Measurements from ENCODE around the gene NCOA6.
"Not testable (repeated sequence)": the region's sequence is repeated elsewhere in the genome, so short reads cannot be mapped to it uniquely, and the experiment has no call there.

The NCOA6 gene

GRCh38 chr20:34829191-34829590, 3.7 kb upstream of the NCOA6 start:
- DNase-seq (ENCODE audit: low read depth in 2 of 2) = no peak

- peak; percentile 43 to 51 for DNase-seq (ENCODE audit: low read depth in 2 of 2)
These were observed 483 bp downstream of the NCOA6 start for GRCh38 chr20:34824806-34825529.

- peak; percentile 53 to 71 for DNase-seq (ENCODE audit: low read depth in 2 of 2)
These were observed 1.0 kb downstream of the NCOA6 start for GRCh38 chr20:34824452-34824805.

GRCh38 chr20:34824026-34824425, 1.4 kb downstream of the NCOA6 start:
- DNase-seq (ENCODE audit: low read depth in 2 of 2) = no peak

- no peak for DNase-seq (ENCODE audit: low read depth in 2 of 2)
These were observed 4.5 kb downstream of the NCOA6 start for GRCh38 chr20:34820805-34821578.

- no peak for DNase-seq (ENCODE audit: low read depth in 2 of 2)
These were observed 7.7 kb downstream of the NCOA6 start for GRCh38 chr20:34817801-34818200.

- no peak for DNase-seq (ENCODE audit: low read depth in 2 of 2)
These were observed 8.4 kb downstream of the NCOA6 start for GRCh38 chr20:34817072-34817471.

GRCh38 chr20:34815636-34816035, 9.8 kb downstream of the NCOA6 start:
- DNase-seq (ENCODE audit: low read depth in 2 of 2) = no peak

GRCh38 chr20:34808583-34808982, 16.9 kb downstream of the NCOA6 start:
- DNase-seq (ENCODE audit: low read depth in 2 of 2) = no peak

GRCh38 chr20:34807944-34808465, 17.4 kb downstream of the NCOA6 start:
- not testable (repeated sequence) for DNase-seq (ENCODE audit: low read depth in 2 of 2)

GRCh38 chr20:34806255-34806654, 19.2 kb downstream of the NCOA6 start:
- no peak for DNase-seq (ENCODE audit: low read depth in 2 of 2)

- no peak for DNase-seq (ENCODE audit: low read depth in 2 of 2)
These were observed 26.6 kb downstream of the NCOA6 start for GRCh38 chr20:34798871-34799270.

- DNase-seq (ENCODE audit: low read depth in 2 of 2) = no peak
These were observed 27.1 kb downstream of the NCOA6 start for GRCh38 chr20:34798328-34798727.

GRCh38 chr20:34797012-34797995, 28.1 kb downstream of the NCOA6 start:
- DNase-seq (ENCODE audit: low read depth in 2 of 2) = no peak

GRCh38 chr20:34794006-34794585, 31.4 kb downstream of the NCOA6 start:
- no peak for DNase-seq (ENCODE audit: low read depth in 2 of 2)

GRCh38 chr20:34792687-34793363, 32.6 kb downstream of the NCOA6 start:
- no peak for DNase-seq (ENCODE audit: low read depth in 2 of 2)

- no peak for DNase-seq (ENCODE audit: low read depth in 2 of 2)
These were observed 34.0 kb downstream of the NCOA6 start for GRCh38 chr20:34791289-34792020.

GRCh38 chr20:34781220-34781619, 44.2 kb downstream of the NCOA6 start:
- no peak for DNase-seq (ENCODE audit: low read depth in 2 of 2)

- not testable (repeated sequence) for DNase-seq (ENCODE audit: low read depth in 2 of 2)
These were observed 45.2 kb downstream of the NCOA6 start for GRCh38 chr20:34780291-34780690.

- no peak for DNase-seq (ENCODE audit: low read depth in 2 of 2)
These were observed 49.3 kb downstream of the NCOA6 start for GRCh38 chr20:34776177-34776576.
